ENCODE measurements around the gene GPC6. TPM values are rescaled to one million over a fixed set of nuclear protein-coding genes. Genes with fewer than 3 reads are reported as not detected.

GPC6 gene
- total and polyA plus RNA-seq, 9 of the 15 experiments (the other 6 are each of a cell fraction or from before 2014, with no cell fraction given), result under 0.01 to 0.20 (median 0.01) TPM; not detected in 4

DNA sequence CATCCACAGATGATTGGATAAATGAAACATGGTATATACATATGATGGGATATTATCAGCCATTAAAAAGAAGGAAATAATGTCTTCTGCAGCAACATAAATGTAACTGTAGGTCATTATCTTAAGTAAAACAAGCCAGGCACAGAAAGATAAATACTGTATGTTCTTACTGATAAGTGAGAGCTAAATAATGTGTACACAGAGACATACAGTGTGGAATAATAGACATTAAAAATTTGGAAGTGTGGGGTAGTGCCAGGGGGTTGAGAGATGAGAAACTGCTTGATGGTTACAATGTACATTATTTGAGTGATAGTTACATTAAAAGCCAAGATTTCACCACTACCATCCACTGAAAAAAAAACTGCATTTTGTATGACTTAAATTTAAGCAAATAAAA is 26.0 kb upstream of the GPC6 start (continued):
- TF ChIP-seq ZNF445 (CRISPR knock-in tag; IDR thresholded peaks at IDR 0.05; ENCODE audit: low read depth) (no peak), IFI16 (CRISPR knock-in tag; IDR thresholded peaks at IDR 0.05) (peak; percentile 72; the same call in 1 of the 2 replicates), KLF1 (tag; IDR thresholded peaks at IDR 0.05) (no peak), ZNF354B (CRISPR knock-in tag; IDR thresholded peaks at IDR 0.05) (0 out of 2 replicates have a peak, but pooled peaks have one; percentile 12), CCNT2 (IDR thresholded peaks at IDR 0.05; ENCODE audit: borderline replicate concordance, extremely low read depth, insufficient read length, low read depth, low read length) (peak; percentile 32), THAP7 (CRISPR knock-in tag; IDR thresholded peaks at IDR 0.05) (no peak), FOXA3 (CRISPR knock-in tag; conservative IDR thresholded peaks at IDR 0.05 in 1 of 2, IDR thresholded peaks at IDR 0.05 in 1 of 2) (peak in 1 of 2 experiments; percentile 92; a peak in 2 of 4 replicates), ZNF41 (CRISPR knock-in tag; conservative IDR thresholded peaks at IDR 0.05) (peak; percentile 49; the same call in 1 of the 2 replicates), SMAD3 (CRISPR knock-in tag; conservative IDR thresholded peaks at IDR 0.05) (0 out of 2 replicates have a peak, but pooled peaks have one; percentile 32), TEAD4 (IDR thresholded peaks at IDR 0.05; ENCODE audit: low read length) (peak; percentile 68), TEAD4 (CRISPR knock-in tag; IDR thresholded peaks at IDR 0.05; ENCODE audit: borderline replicate concordance) (no peak), ZNF140 (CRISPR knock-in tag; IDR thresholded peaks at IDR 0.05) (peak; percentile 57; the same call in 1 of the 2 replicates), TFE3 (CRISPR knock-in tag; IDR thresholded peaks at IDR 0.05) (0 out of 2 replicates have a peak, but pooled peaks have one; percentile 1), HMG20A (CRISPR knock-in tag; conservative IDR thresholded peaks at IDR 0.05) (peak; percentile 77; the same call in 1 of the 2 replicates), TCF3 (CRISPR knock-in tag; IDR thresholded peaks at IDR 0.05) (peak; percentile 38), CBFA2T2 (conservative IDR thresholded peaks at IDR 0.05) (peak; percentile 52; the same call in 1 of the 2 replicates), MEF2D (tag; conservative IDR thresholded peaks at IDR 0.05; ENCODE audit: low read depth) (no peak), ZFP1 (CRISPR knock-in tag; IDR thresholded peaks at IDR 0.05) (peak; percentile 31; the same call in 1 of the 2 replicates), HMG20B (CRISPR knock-in tag; IDR thresholded peaks at IDR 0.05) (no peak), ZFP30 (CRISPR knock-in tag; IDR thresholded peaks at IDR 0.05; ENCODE audit: borderline replicate concordance) (0 out of 2 replicates have a peak, but pooled peaks have one; percentile 38), GABPA (tag; conservative IDR thresholded peaks at IDR 0.05; ENCODE audit: low read depth) (no peak), FOSL1 (tag; conservative IDR thresholded peaks at IDR 0.05) (no peak), HIVEP1 (CRISPR knock-in tag; IDR thresholded peaks at IDR 0.05) (no peak), RFX1 (IDR thresholded peaks at IDR 0.05) (no peak)
- TF ChIP-seq, protein P1, sequence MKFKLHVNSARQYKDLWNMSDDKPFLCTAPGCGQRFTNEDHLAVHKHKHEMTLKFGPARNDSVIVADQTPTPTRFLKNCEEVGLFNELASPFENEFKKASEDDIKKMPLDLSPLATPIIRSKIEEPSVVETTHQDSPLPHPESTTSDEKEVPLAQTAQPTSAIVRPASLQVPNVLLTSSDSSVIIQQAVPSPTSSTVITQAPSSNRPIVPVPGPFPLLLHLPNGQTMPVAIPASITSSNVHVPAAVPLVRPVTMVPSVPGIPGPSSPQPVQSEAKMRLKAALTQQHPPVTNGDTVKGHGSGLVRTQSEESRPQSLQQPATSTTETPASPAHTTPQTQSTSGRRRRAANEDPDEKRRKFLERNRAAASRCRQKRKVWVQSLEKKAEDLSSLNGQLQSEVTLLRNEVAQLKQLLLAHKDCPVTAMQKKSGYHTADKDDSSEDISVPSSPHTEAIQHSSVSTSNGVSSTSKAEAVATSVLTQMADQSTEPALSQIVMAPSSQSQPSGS (CRISPR knock-in tag; IDR thresholded peaks at IDR 0.05), result no peak
- TF ChIP-seq, protein P2, sequence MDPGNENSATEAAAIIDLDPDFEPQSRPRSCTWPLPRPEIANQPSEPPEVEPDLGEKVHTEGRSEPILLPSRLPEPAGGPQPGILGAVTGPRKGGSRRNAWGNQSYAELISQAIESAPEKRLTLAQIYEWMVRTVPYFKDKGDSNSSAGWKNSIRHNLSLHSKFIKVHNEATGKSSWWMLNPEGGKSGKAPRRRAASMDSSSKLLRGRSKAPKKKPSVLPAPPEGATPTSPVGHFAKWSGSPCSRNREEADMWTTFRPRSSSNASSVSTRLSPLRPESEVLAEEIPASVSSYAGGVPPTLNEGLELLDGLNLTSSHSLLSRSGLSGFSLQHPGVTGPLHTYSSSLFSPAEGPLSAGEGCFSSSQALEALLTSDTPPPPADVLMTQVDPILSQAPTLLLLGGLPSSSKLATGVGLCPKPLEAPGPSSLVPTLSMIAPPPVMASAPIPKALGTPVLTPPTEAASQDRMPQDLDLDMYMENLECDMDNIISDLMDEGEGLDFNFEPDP (CRISPR knock-in tag; IDR thresholded peaks at IDR 0.05), result peak; percentile 80; the same call in 1 of the 2 replicates
